ENCODE measurements around the gene F2RL3.

The F2RL3 gene

DNA sequence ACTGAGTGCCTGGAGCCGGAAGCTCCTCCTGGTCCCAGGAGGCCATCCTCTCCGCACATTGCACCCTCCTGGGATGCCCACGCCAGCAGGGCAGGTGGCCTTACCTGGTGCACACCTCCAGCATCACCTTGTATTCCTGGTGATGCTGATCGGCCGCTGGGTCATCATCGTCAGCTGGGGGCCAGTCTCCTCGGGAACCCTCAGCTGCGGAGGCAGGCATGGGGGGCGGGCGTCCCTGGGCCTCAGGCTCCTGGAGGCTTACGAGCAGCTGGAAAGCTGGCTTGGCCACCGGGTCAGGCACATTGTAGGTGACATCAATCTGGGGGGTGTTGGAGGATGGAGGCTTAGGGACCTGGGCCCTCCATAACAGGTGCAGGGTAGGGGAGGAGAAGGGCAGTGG lies 13.7 kb downstream of the F2RL3 start:
- in situ Hi-C loops (cut with HindIII; ENCODE audit: low pct_unique_long_range_greater_than_20kb, low sequenced_read_pairs) = no loop called here
- TF ChIP-seq JUND (IDR thresholded peaks at IDR 0.05; ENCODE audit: low read depth) = no peak
- no peak for DNase-seq (ENCODE audit: low read depth in 1 of 2, low spot score in 1 of 2)

GRCh38 chr19:16903347-16903746 lies 14.5 kb downstream of the F2RL3 start:
- in situ Hi-C loops (cut with HindIII; ENCODE audit: low pct_unique_long_range_greater_than_20kb, low sequenced_read_pairs) = no loop called here
- DNase-seq (ENCODE audit: low read depth in 1 of 2, low spot score in 1 of 2) = no peak

DNA sequence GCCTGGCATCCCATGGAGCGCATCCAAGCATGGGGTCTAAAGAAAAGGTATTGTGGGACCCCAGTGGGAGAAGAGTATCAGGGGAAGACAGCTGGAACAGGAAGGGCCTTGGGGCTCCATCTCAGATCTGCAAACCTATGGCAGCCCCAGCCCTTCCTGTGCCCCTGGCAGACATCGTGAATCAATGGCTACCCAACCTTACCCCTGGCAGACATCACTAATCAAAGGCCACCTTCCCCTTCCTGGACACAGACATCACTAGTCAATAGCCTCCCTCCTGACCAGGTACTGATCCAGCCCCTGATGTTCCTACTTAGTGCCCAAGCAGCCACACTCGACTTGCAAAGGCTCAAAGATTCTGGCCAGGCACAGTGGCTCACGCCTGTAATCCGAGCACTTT lies 15.8 kb downstream of the F2RL3 start:
- no peak for DNase-seq (ENCODE audit: low read depth in 1 of 2, low spot score in 1 of 2)
- no peak for TF ChIP-seq JUND (IDR thresholded peaks at IDR 0.05; ENCODE audit: low read depth)
- in situ Hi-C loops (cut with HindIII; ENCODE audit: low pct_unique_long_range_greater_than_20kb, low sequenced_read_pairs) = no loop called here

More at GRCh38 chr19:16903347-16903746, 14.5 kb downstream of the F2RL3 start:
- no peak for TF ChIP-seq JUND (IDR thresholded peaks at IDR 0.05; ENCODE audit: low read depth)

DNA sequence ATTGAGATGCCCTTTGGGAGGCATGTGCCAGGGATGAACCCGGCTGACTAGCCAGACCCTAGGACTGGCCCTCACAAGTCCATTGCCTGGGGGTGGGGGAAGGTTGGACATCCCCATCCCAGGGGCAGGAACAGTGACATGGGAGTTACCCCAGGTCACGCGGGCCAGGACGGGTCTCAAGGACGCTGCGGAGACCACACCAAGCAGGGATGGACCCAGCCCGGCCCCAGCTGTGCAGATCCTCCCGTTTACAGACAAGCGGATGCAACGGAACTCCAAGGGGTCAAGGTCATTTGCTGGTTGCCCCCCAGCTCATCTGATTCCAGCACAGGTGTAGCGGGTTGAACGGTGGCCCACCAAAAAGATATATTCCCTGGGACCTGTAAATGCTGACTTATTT lies 20.0 kb downstream of the F2RL3 start:
- no peak for DNase-seq (ENCODE audit: low read depth in 1 of 2, low spot score in 1 of 2)
- no peak for TF ChIP-seq JUND (IDR thresholded peaks at IDR 0.05; ENCODE audit: low read depth)
- in situ Hi-C loops (cut with HindIII; ENCODE audit: low pct_unique_long_range_greater_than_20kb, low sequenced_read_pairs) = no loop called here

DNA sequence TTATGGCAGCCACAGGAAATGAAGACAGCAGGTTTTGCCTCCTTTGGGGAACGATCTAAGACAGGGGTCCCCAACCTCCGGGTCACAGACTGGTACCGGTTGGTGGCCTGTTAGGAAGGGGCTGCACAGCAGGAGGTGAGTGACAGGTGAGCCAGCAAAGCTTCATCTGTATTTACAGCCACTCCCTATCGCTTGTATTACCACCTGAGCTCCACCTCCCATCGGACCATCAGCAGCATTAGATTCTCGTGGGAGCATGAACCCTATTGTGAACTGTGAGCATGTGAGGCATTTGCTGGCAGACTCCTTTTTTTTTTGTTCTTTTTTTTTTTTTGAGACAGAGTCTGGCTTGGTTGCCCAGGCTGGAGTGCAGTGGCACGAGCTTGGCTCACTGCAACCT lies 22.2 kb downstream of the F2RL3 start:
- no peak for TF ChIP-seq JUND (IDR thresholded peaks at IDR 0.05; ENCODE audit: low read depth)
- in situ Hi-C loops (cut with HindIII; ENCODE audit: low pct_unique_long_range_greater_than_20kb, low sequenced_read_pairs) = no loop called here
- no peak for DNase-seq (ENCODE audit: low read depth in 1 of 2, low spot score in 1 of 2)

DNA sequence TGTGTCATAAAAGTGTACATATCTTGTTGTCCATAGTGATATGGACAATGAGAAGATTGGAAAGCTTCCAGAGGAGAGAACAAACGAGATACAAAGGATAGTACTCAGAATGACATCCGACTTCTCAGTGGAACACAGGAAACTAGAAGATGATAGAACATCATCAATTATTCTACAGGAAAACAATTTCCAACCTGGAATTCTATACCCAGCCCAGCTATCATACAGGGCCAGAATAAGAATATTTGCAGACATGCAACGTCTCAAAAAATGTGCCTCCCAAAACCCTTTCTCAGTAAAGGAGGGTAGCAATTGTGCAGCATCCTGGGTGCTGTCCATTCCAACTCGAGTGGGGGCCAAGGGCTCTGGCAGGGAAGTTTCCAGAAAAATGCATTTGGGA lies 24.0 kb downstream of the F2RL3 start:
- no peak for TF ChIP-seq JUND (IDR thresholded peaks at IDR 0.05; ENCODE audit: low read depth)
- in situ Hi-C loops (cut with HindIII; ENCODE audit: low pct_unique_long_range_greater_than_20kb, low sequenced_read_pairs) = no loop called here

GRCh38 chr19:16914421-16914820 lies 25.6 kb downstream of the F2RL3 start:
- no peak for DNase-seq (ENCODE audit: low read depth in 1 of 2, low spot score in 1 of 2)
- TF ChIP-seq JUND (IDR thresholded peaks at IDR 0.05; ENCODE audit: low read depth) = no peak
- in situ Hi-C loops (cut with HindIII; ENCODE audit: low pct_unique_long_range_greater_than_20kb, low sequenced_read_pairs) = no loop called here

More for the DNA sequence above, 24.0 kb downstream of the F2RL3 start:
- DNase-seq (ENCODE audit: low read depth in 1 of 2, low spot score in 1 of 2) = no peak

- in situ Hi-C loops (cut with HindIII; ENCODE audit: low pct_unique_long_range_greater_than_20kb, low sequenced_read_pairs) = no loop called here
- no peak for TF ChIP-seq JUND (IDR thresholded peaks at IDR 0.05; ENCODE audit: low read depth)
- no peak for DNase-seq (ENCODE audit: low read depth in 1 of 2, low spot score in 1 of 2)
These were observed 26.3 kb downstream of the F2RL3 start for GRCh38 chr19:16915135-16915534.

GRCh38 chr19:16915734-16916133 lies 26.9 kb downstream of the F2RL3 start:
- DNase-seq (ENCODE audit: low read depth in 1 of 2, low spot score in 1 of 2) = no peak
- in situ Hi-C loops (cut with HindIII; ENCODE audit: low pct_unique_long_range_greater_than_20kb, low sequenced_read_pairs) = no loop called here

GRCh38 chr19:16917401-16917800 lies 28.6 kb downstream of the F2RL3 start:
- no peak for TF ChIP-seq JUND (IDR thresholded peaks at IDR 0.05; ENCODE audit: low read depth)
- no peak for DNase-seq (ENCODE audit: low read depth in 1 of 2, low spot score in 1 of 2)
- in situ Hi-C loops (cut with HindIII; ENCODE audit: low pct_unique_long_range_greater_than_20kb, low sequenced_read_pairs) = no loop called here

More at GRCh38 chr19:16915734-16916133, 26.9 kb downstream of the F2RL3 start:
- no peak for TF ChIP-seq JUND (IDR thresholded peaks at IDR 0.05; ENCODE audit: low read depth)

- no peak for TF ChIP-seq JUND (IDR thresholded peaks at IDR 0.05; ENCODE audit: low read depth)
- in situ Hi-C loops (cut with HindIII; ENCODE audit: low pct_unique_long_range_greater_than_20kb, low sequenced_read_pairs) = no loop called here
- no peak for DNase-seq (ENCODE audit: low read depth in 1 of 2, low spot score in 1 of 2)
These were observed 30.7 kb downstream of the F2RL3 start for GRCh38 chr19:16919496-16919895.

GRCh38 chr19:16920816-16921529 lies 32.2 kb downstream of the F2RL3 start:
- no peak for DNase-seq (ENCODE audit: low read depth in 1 of 2, low spot score in 1 of 2)
- no peak for TF ChIP-seq JUND (IDR thresholded peaks at IDR 0.05; ENCODE audit: low read depth)
- in situ Hi-C loops (cut with HindIII; ENCODE audit: low pct_unique_long_range_greater_than_20kb, low sequenced_read_pairs) = no loop called here

DNA sequence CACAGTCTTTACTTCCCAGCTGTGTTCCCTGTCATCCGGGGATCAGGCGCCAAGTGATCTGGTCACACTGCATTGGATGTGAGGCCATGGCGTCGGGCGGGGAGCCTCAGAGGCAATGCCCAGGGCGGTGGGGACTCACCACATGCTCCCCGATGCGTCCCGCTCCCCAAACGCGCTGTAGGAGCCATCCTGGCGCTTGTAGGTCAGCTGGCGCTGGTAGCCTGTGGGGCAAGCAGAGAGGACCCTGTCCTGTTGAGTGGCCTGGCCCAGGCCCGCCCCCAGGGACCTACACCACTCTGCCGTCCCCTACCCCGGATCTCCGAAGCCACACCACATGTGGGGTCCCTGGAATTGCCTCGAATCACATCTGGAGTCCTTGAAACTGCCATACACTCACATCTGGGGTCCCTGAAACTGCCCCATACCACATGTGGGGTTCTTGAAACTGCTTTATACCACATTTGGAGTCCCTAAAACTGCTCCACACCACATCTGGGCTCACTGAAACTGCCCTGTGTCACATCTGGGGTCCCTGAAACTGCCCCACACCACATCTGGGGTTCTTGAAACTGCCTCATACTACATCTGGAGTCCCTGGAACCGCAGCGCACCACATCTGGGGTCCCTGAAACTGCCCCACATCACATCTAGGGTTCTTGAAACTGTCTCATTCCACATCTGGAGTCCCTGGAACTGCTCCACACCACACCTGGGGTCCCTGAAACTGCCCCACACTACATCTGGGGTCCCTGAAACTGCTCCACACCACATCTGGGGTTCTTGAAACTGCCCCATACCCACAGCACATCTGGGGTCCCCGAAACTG lies 33.2 kb downstream of the F2RL3 start:
- no peak for TF ChIP-seq JUND (IDR thresholded peaks at IDR 0.05; ENCODE audit: low read depth)
- in situ Hi-C loops (cut with HindIII; ENCODE audit: low pct_unique_long_range_greater_than_20kb, low sequenced_read_pairs) = no loop called here
- no peak for DNase-seq (ENCODE audit: low read depth in 1 of 2, low spot score in 1 of 2)

All from T47D (cell line).